HG03139 (cell line): ENCODE results near the gene ABLIM3.
"Not testable (repeated sequence)": the region's sequence is repeated elsewhere in the genome, so short reads cannot be mapped to it uniquely, and the experiment has no call there.

Experiments used
- ATAC-seq: cut with Tn5 transposase; IDR thresholded peaks from one replicate; pipeline ENCODE4 v1.9.1; 2021; ENCODE audit not compliant: unreplicated experiment

The ABLIM3 gene

DNA sequence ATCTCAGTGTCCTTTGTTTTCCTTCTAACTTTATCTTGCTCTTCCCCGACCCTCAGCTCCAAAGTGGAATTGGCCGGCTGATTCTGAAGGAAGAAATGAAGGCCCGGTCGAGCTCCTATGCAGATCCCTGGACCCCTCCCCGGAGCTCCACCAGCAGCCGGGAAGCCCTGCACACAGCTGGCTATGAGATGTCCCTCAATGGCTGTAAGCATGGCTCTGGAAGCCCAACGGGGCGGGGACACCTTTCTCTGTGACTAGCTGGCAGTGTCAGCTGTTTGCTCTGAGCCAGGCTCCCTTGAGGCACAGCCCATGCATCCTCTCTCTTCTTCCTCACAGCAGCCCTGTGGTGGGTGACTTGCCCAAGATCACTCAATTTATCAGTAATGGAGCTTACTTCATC is 106.4 kb downstream of the ABLIM3 start:
- no peak for ATAC-seq

DNA sequence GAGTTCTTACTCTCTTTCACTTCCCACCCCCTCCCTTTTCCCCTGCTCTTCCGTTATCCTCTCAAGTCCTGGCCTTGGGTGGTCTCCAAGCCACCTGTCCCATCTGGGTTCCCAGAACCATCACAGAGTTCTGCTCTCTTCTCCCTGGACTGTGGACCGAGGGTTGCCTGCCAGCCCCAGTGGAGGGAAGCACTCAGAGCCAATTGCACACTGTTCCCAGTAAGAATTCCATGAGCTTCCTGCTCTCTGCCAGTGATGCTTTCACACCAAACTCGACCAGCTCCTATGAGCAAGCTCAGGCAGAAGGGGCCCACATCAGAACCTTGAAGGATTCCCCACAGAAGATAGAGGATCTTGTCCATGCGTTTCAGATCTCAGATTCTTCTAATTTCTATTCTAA is 110.3 kb downstream of the ABLIM3 start:
- no peak for ATAC-seq

- no peak for ATAC-seq
These were observed 113.2 kb downstream of the ABLIM3 start for GRCh38 chr5:149254506-149254905.

DNA sequence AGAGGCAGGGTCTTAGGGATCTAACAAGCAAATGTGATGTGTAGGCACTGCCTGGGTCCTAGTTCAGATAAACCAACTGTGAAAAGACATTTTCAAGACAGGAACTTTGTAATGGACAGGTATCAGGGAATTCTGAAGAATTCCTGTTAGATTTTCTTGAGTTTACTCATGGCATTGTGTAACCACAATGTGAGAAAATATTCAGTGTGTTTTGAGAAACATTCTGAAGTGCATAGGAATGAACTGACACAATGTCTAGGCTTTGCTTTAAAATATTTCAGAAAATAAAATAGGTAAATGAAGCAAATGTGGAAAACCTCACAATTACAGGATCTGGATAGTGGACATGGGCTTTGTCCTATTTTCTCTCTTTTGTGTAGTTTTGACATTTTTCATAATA is 115.2 kb downstream of the ABLIM3 start:
- ATAC-seq: no peak

GRCh38 chr5:149257131-149257530 is 115.8 kb downstream of the ABLIM3 start:
- ATAC-seq: no peak

- ATAC-seq: no peak
These were observed 116.8 kb downstream of the ABLIM3 start for GRCh38 chr5:149257889-149258705.

DNA sequence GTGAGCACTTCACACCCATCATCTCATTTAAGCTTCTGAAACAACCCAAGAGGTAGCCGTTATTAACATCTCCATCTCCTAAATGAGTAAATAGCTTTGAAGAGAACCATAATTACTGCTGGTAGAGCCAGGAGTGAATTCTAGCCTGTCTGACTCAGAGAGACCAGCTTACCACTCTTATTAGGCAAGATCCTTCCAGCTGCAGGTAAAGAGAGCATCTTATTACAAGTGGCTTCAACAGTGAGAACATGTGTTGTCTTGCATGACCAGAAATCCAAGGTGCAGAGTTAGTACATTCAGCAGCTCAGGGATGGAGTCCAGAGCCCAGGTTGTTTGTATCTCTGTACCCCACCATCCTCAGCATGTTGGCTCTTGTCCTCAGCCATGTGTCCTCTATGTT is 119.5 kb downstream of the ABLIM3 start:
- ATAC-seq: no peak

- no peak for ATAC-seq
These were observed 120.0 kb downstream of the ABLIM3 start for GRCh38 chr5:149261246-149261645.

- ATAC-seq: no peak
These were observed 121.0 kb downstream of the ABLIM3 start for GRCh38 chr5:149262315-149262714.

DNA sequence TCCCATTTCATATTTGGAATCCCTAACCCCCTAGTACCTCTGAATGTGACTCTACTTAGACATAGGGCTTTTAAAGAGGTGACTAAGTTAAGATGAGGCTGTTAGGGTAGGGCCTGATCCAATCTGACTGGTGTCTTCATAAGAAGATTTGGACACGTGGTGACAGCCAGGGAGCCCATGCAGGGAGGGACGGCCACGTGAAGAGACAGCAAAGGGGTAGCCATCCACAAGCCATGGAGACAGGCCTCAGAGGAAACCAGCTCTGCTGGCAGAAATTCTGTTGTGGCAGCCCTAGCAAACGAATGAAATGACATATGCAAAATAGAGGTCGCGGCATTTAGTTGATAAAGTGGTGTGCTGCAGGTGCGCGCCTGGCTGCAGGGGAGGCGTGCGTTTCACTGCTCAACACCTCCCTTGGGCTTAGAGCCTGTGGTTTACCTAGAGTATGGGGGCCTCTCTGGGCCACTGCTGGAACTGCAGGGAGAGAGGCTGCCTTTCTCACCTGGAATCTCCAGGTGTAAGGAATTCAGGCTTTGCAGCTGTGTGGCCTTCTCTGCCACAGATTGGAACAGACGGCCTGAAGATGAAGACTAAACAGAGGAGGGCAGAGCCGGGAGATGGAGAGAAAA is 123.3 kb downstream of the ABLIM3 start:
- ATAC-seq: no peak

DNA sequence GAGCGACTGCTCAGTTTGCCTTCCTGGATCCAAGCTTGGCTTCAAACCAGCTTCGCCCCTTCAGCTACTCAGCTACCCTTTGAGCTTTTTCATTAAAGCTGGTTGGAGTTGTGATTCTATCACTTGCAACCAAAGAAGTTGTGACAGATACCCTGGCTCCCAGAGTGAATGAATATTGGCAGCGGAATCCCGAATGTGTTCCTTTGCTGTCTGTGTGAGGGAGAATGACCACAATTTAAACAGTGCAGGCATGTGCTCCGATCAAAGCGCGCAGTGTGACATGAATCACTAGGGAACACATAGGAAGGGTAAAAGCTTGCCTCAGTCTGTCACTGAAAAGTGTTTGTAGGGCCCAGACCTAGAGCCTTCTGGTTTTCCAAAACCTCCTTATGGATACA is 123.8 kb downstream of the ABLIM3 start:
- ATAC-seq: no peak

GRCh38 chr5:149265597-149265996 is 124.3 kb downstream of the ABLIM3 start:
- ATAC-seq: no peak

GRCh38 chr5:149267241-149267973 is 126.1 kb downstream of the ABLIM3 start:
- no peak for ATAC-seq

- ATAC-seq: no peak
These were observed 127.8 kb downstream of the ABLIM3 start for GRCh38 chr5:149268928-149269557.

DNA sequence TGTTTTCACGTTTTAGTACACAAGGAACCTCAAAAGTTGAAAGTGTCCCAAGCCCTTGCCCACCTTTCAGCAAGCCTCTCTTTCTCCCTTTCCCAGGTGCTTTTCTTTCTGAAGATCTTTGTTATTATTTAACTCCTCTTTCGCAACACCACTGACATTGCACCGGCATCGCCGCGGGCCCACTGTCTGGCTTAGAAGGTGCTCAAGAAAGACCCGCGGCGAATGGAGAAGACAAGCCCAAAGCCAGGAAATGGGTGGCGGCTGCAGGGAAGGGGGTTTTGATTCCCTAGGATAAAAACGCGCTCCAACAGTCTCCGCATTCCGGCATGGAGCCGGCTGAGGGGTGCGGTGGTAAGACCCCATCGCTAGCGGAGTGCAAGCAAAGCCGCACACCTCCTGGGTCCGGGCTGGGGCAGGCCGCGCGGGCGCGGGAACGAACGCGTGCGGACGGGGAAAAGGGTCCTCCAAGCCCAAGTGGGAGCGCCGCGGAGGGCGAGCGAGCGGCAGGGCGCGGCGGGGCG is 130.0 kb downstream of the ABLIM3 start:
- no peak for ATAC-seq

- ATAC-seq: no peak
These were observed 130.6 kb downstream of the ABLIM3 start, which contains the start of gene AFAP1L1 for GRCh38 chr5:149271716-149272563. Gene AFAP1L1, plus strand, starts transcription at chr5:149271859. Its CDS starts 110 bp downstream, at chr5:149271969.

DNA sequence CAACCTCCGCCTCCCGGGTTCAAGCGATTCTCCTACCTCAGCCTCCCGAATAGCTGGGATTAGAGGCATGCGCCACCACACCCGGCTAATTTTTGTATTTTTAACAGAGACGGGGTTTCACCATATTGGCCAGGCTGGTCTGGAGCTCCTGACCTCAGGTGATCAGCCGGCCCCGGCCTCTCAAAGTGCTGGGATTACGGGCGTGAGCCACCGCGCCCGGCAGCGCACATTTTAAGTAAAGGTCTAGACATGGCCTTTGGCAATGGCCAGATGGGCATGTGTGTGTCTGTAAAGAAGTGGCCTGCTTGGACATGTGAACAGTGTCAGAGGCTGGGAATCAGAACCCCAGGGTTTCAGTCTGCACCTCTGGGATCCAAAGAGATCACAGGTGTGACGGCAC is 131.5 kb downstream of the ABLIM3 start:
- not testable (repeated sequence) for ATAC-seq

- no peak for ATAC-seq
These were observed 131.9 kb downstream of the ABLIM3 start for GRCh38 chr5:149273237-149273636.

DNA sequence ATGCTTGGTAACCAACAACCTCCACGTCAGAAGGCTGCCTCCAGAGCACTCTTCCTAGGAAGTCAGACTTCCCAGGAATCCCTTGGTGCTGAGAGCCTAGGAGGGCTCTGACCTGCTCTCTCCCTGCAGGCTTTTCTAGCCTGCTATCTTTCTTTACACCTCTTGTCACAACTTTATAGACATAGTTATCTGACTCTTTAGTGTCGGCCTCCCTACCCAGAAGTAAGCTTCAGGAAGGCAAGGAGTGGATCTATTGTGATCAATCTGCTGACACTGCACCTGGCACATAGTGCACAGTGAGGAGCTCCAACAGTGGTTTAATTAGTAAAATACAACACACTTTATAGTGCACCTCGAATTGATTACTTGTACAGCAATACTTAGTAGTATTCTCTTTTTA is 132.7 kb downstream of the ABLIM3 start:
- ATAC-seq: no peak

GRCh38 chr5:149274939-149275338 is 133.6 kb downstream of the ABLIM3 start:
- ATAC-seq: no peak
